DND-41 (cell line): ENCODE results near the gene HOXA3.
A peak's percentile ranks its signal among the peaks of the same experiment; 100 is the strongest.

Experiments used
- ATAC-seq: fragments of 200-7000 bp; cut with Tn5 transposase; 3 replicates; pipeline ENCODE4 v1.9.1; 2021; ENCODE audit warnings: low read depth; ENCODE audit not compliant: insufficient read depth
- DNase-seq: peaks from one replicate; pipeline ENCODE4 v3.0.0-alpha.2; 2020
- H2AFZ ChIP-seq: 2 replicates; pipeline ENCODE4 v1.6.0; 2012; ENCODE audit warnings: low read depth, low read length
- H3K27ac ChIP-seq: 2 replicates; pipeline ENCODE4 v1.5.1; 2012; ENCODE audit warnings: low read length, inconsistent platforms
- H3K27me3 ChIP-seq: fragments of 200-600 bp; sonication (generic); 2 replicates; pipeline ENCODE4 v1.6.0; 2012; ENCODE audit warnings: low read length, mild to moderate bottlenecking, inconsistent platforms; ENCODE audit not compliant: insufficient read depth, poor library complexity
- H3K36me3 ChIP-seq: 2 replicates; pipeline ENCODE4 v1.5.1; 2012; ENCODE audit warnings: low read length, inconsistent platforms; ENCODE audit not compliant: insufficient read depth
- H3K4me1 ChIP-seq: 2 replicates; pipeline ENCODE4 v1.5.1; 2012; ENCODE audit warnings: mild to moderate bottlenecking, low read length; ENCODE audit not compliant: insufficient read depth
- H3K4me2 ChIP-seq: 2 replicates; pipeline ENCODE4 v1.6.0; 2012; ENCODE audit warnings: mild to moderate bottlenecking, moderate library complexity, low read length, inconsistent platforms; ENCODE audit not compliant: insufficient read depth
- H3K4me3 ChIP-seq, 2 experiments: fragments of 200-600 bp in 1 of 2; shearing (Covaris generic) in 1 of 2; 2 replicates each; pipeline ENCODE4 v1.5.1; 2012 to 2016; ENCODE audit warnings: inconsistent platforms in 2 of 2, low read length in 2 of 2, mild to moderate bottlenecking in 2 of 2, low read depth in 1 of 2, moderate library complexity in 1 of 2
- H3K79me2 ChIP-seq: 2 replicates; pipeline ENCODE4 v1.6.0; 2012; ENCODE audit warnings: low read length, inconsistent platforms; ENCODE audit not compliant: insufficient read depth
- H3K9ac ChIP-seq: 2 replicates; pipeline ENCODE4 v1.6.0; 2012; ENCODE audit warnings: low read depth, mild to moderate bottlenecking, inconsistent platforms, low read length, moderate library complexity
- H3K9me3 ChIP-seq: 2 replicates; pipeline ENCODE4 v1.5.1; 2012; ENCODE audit warnings: low read length, moderate library complexity, mild to moderate bottlenecking, inconsistent platforms; ENCODE audit not compliant: insufficient read depth, severe bottlenecking
- H4K20me1 ChIP-seq: 2 replicates; pipeline ENCODE4 v1.6.0; 2012; ENCODE audit warnings: low read length; ENCODE audit not compliant: insufficient read depth
- EZH2 ChIP-seq: IDR thresholded peaks from 3 replicates; pipeline ENCODE4 v1.6.1; 2012; ENCODE audit warnings: borderline replicate concordance, low read depth, mild to moderate bottlenecking, moderate library complexity, low read length, inconsistent platforms; ENCODE audit not compliant: severe bottlenecking
- TF ChIP-seq, protein P1 (sequence below): IDR thresholded peaks from 2 replicates; pipeline ENCODE4 v1.5.1; 2012; ENCODE audit warnings: borderline replicate concordance, low read length, moderate library complexity, mild to moderate bottlenecking; ENCODE audit not compliant: poor library complexity, severe bottlenecking; ENCODE audit errors: extremely low read depth

The HOXA3 gene

GRCh38 chr7:27156508-27156898, 4.1 kb upstream of the HOXA3 start, which contains the start of gene HOXA7:
Gene HOXA7 (minus strand): TSS chr7:27156675. CDS start chr7:27156545, 130 bp downstream.
- peaks cover 9% of the 10 kb centered on the region for H3K79me2 ChIP-seq
- peak within 1 kb of the TSS; percentile 92 for H2AFZ ChIP-seq
- ATAC-seq (peak; percentile 72), DNase-seq (peak; percentile 76)
- no peaks in the 10 kb centered on the region for H3K36me3 ChIP-seq
- H3K27me3 ChIP-seq = no peaks in the 10 kb centered on the region
- no peaks in the 10 kb centered on the region for H3K9me3 ChIP-seq
- TF ChIP-seq, protein P1, sequence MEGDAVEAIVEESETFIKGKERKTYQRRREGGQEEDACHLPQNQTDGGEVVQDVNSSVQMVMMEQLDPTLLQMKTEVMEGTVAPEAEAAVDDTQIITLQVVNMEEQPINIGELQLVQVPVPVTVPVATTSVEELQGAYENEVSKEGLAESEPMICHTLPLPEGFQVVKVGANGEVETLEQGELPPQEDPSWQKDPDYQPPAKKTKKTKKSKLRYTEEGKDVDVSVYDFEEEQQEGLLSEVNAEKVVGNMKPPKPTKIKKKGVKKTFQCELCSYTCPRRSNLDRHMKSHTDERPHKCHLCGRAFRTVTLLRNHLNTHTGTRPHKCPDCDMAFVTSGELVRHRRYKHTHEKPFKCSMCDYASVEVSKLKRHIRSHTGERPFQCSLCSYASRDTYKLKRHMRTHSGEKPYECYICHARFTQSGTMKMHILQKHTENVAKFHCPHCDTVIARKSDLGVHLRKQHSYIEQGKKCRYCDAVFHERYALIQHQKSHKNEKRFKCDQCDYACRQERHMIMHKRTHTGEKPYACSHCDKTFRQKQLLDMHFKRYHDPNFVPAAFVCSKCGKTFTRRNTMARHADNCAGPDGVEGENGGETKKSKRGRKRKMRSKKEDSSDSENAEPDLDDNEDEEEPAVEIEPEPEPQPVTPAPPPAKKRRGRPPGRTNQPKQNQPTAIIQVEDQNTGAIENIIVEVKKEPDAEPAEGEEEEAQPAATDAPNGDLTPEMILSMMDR = no peak
- no peak for TF ChIP-seq EZH2
- H4K20me1 ChIP-seq = no peaks in the 10 kb centered on the region
- peak within 1 kb of the TSS; percentile 91 for H3K27ac ChIP-seq
- peaks cover 36% of the 10 kb centered on the region for H3K4me1 ChIP-seq
- peak within 1 kb of the TSS; percentile 86 for H3K9ac ChIP-seq
- peak within 1 kb of the TSS; percentile 46 to 70 for H3K4me3 ChIP-seq
- H3K4me2 ChIP-seq = peak within 1 kb of the TSS; percentile 74

DNA sequence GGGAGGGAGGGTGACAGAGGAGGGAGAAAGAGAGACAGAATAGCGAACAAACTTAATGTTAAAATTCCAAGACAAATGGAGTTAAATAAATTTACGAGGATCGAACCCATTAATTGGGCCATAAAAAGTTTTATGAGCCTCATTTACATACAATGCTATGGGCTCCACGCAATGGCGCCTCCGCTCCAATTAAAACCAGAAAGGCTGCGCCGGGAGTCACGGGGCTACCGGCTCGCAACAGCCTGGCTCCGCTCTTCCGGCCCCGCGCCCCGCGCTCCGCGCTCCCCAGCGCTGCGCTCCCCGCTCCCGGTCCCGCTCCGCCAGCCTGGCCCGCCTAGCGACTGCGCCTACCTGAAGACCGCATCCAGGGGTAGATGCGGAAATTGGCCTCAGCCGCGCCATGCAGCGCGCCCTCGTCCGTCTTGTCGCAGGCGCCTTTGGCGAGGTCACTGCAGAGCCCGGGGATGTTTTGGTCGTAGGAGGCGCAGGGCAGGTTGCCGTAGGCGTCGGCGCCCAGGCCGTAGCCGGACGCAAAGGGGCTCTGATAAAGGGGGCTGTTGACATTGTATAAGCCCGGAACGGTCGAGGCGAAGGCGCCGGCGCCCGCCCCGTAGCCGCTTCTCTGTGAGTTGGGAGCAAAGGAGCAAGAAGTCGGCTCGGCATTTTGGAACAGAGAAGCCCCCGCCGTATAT, 3.6 kb upstream of the HOXA3 start:
- Histone ChIP-seq H3K9me3 (no peaks in the 10 kb centered on the region), H2AFZ (peak overlapping the region; percentile 92), H3K27ac (peak overlapping the region; percentile 91), H3K4me2 (peak overlapping the region; percentile 74), H3K36me3 (no peaks in the 10 kb centered on the region), H3K79me2 (peaks cover 9% of the 10 kb centered on the region), H3K4me1 (peaks cover 37% of the 10 kb centered on the region), H3K9ac (peak overlapping the region; percentile 86), H4K20me1 (no peaks in the 10 kb centered on the region), H3K4me3 (peak overlapping the region; percentile 46 to 70), H3K27me3 (no peaks in the 10 kb centered on the region)
- DNase-seq = peak; percentile 40
- TF ChIP-seq, protein P1 = no peak
- TF ChIP-seq EZH2 = no peak
- peak; percentile 55 for ATAC-seq

GRCh38 chr7:27154901-27155815, 2.8 kb upstream of the HOXA3 start:
- no peak for ATAC-seq
- H3K4me1 ChIP-seq = peaks cover 29% of the 10 kb centered on the region
- H3K27me3 ChIP-seq = no peaks in the 10 kb centered on the region
- peak overlapping the region; percentile 86 for H3K9ac ChIP-seq
- peak overlapping the region; percentile 46 to 70 for H3K4me3 ChIP-seq
- H4K20me1 ChIP-seq = no peaks in the 10 kb centered on the region
- TF ChIP-seq EZH2 = no peak
- TF ChIP-seq, protein P1 = no peak
- DNase-seq = no peak
- H3K79me2 ChIP-seq = peaks cover 14% of the 10 kb centered on the region
- peak overlapping the region; percentile 74 for H3K4me2 ChIP-seq
- H3K9me3 ChIP-seq = no peaks in the 10 kb centered on the region
- no peaks in the 10 kb centered on the region for H3K36me3 ChIP-seq
- H3K27ac ChIP-seq = peak overlapping the region; percentile 91
- peak overlapping the region; percentile 92 for H2AFZ ChIP-seq
